HG03521 (cell line): ENCODE measurements around the gene AUNIP.
A peak's percentile ranks its signal among the peaks of the same experiment; 100 is the strongest.

Experiments
- ATAC-seq: cut with Tn5 transposase; IDR thresholded peaks from one replicate; pipeline ENCODE4 v1.9.1; 2021; ENCODE audit warnings: mild to moderate bottlenecking, moderate library complexity; ENCODE audit not compliant: unreplicated experiment

AUNIP gene

GRCh38 chr1:25811384-25812082 lies 47.7 kb downstream of the AUNIP start:
- ATAC-seq = no peak

GRCh38 chr1:25810341-25811299 lies 48.6 kb downstream of the AUNIP start:
- no peak for ATAC-seq

GRCh38 chr1:25809929-25810328 lies 49.3 kb downstream of the AUNIP start:
- ATAC-seq = no peak

DNA sequence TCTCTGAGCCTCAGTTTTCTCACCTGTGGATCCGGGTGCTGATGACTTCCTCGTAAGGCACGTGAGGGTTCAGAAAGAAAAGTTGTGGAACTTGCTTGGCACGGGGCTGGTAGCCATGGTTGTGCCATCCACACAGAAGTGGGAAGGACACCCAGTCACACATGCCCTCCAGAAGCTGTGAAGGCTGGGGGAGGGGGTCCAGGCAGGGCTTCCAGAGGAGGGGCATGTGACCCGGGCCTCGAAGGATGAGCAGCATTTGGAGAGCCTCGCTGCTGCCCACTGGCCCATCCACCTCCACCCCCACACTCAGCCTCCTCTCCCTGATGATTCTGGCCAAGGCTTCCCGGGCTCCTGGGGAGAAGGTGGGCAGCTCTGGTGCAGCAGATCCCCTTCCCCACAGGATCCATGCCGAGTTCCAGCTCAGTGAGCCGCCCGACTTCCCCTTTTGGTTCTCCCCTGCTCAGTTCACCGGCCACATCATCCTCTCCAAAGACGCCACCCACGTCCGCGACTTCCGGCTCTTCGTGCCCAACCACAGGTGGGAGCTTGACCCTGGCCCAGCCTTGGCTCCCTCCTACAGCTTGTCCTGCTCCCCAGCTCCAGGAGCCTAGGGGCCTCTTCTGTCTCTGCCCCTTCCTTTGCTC lies 49.9 kb downstream of the AUNIP start:
- ATAC-seq = no peak

DNA sequence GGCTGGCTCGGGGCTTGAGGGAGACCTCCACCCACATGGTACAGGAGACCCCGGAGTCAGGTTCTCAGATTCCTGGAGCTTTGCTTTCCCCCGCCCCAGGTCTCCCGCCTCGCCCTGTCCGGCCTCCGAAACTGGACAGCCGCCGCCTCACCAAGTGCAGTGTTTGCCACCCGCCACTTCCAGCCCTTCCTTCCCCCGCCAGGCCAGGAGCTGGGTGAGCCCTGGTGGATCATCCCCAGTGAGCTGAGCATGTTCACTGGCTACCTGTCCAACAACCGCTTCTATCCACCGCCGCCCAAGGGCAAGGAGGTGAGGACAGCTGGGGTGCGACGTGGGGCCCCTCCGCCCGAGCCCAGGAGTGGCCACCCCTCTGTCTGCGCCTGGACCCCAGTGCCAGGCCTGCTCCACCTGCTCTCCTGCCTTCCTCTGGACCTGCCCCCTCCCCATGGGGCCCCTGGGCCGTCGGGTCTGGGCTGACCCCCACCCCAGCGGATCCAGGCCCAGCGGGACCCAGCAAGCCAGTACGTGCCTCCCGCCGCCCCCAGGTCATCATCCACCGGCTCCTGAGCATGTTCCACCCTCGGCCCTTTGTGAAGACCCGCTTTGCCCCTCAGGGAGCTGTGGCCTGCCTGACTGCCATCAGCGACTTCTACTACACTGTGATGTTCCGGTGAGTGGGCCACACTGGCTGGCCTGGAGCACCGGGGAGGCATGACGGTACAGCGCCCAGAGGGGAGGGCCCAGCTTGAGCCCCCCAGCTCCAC lies 50.6 kb downstream of the AUNIP start:
- no peak for ATAC-seq

DNA sequence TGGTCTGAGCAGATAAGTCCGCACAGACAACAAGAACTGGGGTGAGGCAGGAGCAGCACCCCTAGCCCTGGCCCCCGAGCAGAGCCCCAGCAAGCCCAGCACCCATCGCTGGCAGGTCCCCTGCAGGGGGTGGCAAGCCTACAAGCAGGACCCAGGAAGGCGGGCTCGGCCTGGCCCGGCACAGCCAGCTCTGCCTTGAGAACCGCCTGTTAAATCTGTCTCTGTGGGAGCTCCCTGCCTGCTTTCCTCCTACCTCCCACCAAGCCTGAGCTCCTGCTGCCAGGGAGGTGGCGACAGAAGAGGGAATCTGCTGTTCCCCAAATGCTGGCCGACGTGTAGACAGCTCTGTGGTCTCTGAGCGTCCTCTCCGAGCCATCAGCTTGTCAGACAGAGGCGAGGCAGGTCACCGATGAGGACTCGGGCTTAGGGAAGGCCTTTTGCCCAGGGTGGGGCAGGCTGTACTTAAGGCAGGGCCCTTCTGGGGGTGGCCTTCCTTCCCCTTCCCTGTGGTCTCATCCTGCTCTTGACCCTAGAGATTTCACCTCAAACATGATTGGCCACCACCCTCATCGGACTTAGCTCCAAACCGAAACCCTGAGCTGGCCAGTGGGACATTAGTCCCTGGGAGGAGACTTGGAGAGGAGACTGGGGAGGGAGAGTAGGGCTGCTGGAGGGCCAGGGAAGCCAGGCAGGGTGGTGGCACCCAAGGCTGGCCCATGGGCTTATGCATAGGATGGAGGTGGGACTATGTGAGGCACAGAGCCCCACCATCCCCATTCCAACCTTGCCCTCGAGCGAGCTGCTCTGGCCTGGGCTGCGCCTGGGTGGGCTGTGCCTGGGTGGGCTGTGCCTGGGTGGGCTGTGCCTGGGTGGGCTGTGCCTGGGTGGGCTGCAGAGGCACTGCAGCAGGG lies 51.5 kb downstream of the AUNIP start:
- no peak for ATAC-seq

DNA sequence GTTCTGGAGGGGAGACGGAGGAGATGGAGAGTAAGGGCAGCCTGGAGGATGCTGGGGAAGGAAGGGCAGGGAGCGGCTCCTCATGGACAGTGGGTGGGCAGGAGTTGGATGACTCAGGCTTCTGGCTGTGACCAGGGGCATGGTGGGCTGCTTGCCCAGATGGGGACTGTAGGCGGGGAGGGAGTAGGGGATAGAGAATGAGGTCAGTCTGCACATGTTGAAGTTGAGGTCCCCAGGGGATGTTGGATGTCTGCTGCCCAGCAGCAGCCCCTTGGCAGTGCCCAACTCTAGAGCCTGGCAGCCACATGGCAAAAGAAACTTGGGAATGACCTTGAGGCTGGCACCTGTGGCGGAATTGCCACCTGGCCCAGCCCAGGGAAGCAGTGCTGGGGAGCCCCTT lies 52.8 kb downstream of the AUNIP start:
- ATAC-seq = no peak

DNA sequence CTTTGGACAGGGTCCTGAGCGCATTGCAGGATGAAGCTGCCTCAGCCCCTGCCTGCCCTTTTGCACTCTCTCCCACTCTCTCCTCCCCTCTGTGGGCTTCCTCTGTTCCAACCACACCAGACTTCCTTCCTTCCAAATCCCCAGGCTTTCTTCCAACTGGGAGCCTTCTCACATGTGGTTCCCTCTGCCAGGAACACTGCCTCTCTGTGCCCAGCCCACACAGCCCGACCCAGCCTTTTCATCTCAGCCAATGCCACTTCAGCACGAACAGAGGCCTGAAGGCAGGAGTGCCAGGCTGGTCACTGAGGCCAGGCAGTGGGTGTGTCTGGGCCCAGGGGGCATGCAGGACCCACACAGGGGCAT lies 53.4 kb downstream of the AUNIP start:
- no peak for ATAC-seq

GRCh38 chr1:25804964-25805862 lies 54.0 kb downstream of the AUNIP start:
- no peak for ATAC-seq

DNA sequence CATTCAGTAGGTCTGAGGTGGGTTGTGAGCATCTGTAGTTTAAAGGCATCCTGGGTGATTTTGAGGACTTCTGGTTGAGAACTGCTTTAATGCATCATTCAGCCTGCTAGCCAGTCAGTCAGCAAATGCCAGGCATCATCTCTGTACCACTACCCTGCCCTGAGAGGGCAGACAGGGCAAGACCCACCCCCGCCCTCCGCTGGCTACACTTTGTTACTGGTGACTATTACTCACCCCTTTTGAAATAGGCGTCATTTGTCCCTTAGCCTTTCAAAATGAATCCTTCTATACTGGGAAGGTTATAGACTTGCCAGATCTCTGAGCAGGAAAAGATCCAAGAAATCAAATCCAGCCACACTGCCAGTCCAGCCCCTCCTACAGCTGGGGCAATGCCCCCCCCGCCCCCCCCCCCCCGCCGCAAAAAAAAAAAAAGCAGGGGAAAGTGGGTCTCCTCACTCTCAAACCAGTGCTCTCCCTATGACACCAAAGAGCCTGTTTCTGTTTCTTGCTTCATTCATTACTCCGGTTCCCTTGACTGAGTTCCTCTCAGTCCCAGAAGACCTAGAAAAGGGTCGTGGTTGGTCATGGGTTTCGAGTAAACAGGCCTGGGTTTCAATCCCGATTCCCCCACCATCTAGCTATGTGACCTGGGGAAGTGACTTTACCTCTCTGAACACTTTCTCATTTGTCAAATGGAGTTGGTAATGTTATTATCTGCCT lies 54.9 kb downstream of the AUNIP start:
- no peak for ATAC-seq

- ATAC-seq = no peak
Measured at GRCh38 chr1:25803368-25803767, 55.9 kb downstream of the AUNIP start.

GRCh38 chr1:25802915-25803314 lies 56.3 kb downstream of the AUNIP start:
- peak; percentile 52 for ATAC-seq

- ATAC-seq = no peak
Measured at GRCh38 chr1:25800703-25801377, 58.4 kb downstream of the AUNIP start.

- ATAC-seq = no peak
Measured at GRCh38 chr1:25799935-25800702, 59.1 kb downstream of the AUNIP start, which contains the start of gene SELENON. TSS of gene SELENON (plus strand) at chr1:25800193. CDS start at chr1:25800231, 38 bp downstream.

GRCh38 chr1:25799352-25799934 lies 59.8 kb downstream of the AUNIP start:
- no peak for ATAC-seq

- ATAC-seq = no peak
Measured at GRCh38 chr1:25798666-25799351, 60.4 kb downstream of the AUNIP start.
